Muscle of leg (tissue), 11 donors: Measurements from ENCODE around the gene EBF3. TPM values are rescaled to one million over a fixed set of nuclear protein-coding genes. Genes with fewer than 3 reads are reported as not detected.

ENCODE experiments used
- DNase-seq: peaks from one replicate; pipeline ENCODE4 v3.0.0; 2013
- H3K27ac ChIP-seq: one replicate; pipeline ENCODE4 v1.5.1; 2013; ENCODE audit warnings: mild to moderate bottlenecking, low read length, control low read depth
- H3K27me3 ChIP-seq: one replicate; pipeline ENCODE4 v1.6.1; 2013; ENCODE audit warnings: low read length; ENCODE audit not compliant: control insufficient read depth, insufficient read depth
- H3K36me3 ChIP-seq: one replicate; pipeline ENCODE4 v1.6.1; 2013; ENCODE audit warnings: low read length; ENCODE audit not compliant: control insufficient read depth, insufficient read depth
- H3K4me1 ChIP-seq: one replicate; pipeline ENCODE4 v1.6.1; 2013; ENCODE audit warnings: low read length; ENCODE audit not compliant: control insufficient read depth, insufficient read depth
- H3K4me3 ChIP-seq: one replicate; pipeline ENCODE4 v1.5.1; 2013; ENCODE audit warnings: low read length, control low read depth
- H3K9me3 ChIP-seq: replicated peaks from 2 replicates; pipeline ENCODE4 v1.6.1; 2013; ENCODE audit warnings: low read depth, low read length; ENCODE audit not compliant: control insufficient read depth
- WGBS: methylation state at CpG from one replicate; pipeline ENCODE4 v1.1.5; 2013; ENCODE audit warnings: missing lambda C conversion rate; ENCODE audit not compliant: insufficient coverage; 5-methylcytosine and 5-hydroxymethylcytosine counted together
- polyA plus RNA-seq, 8 donors: library from polyadenylated mRNA; unstranded; fragments of 120-200 nt; gene quantifications; one replicate each; pipeline versions ENCODE4 v1.2.1 to v1.2.3, GENCODE V29; 2013; ENCODE audit warnings: inconsistent platforms in 1 of 8, low replicate concordance in 1 of 8; ENCODE audit not compliant: insufficient read length in 8 of 8, insufficient read depth in 1 of 8
- total RNA-seq: library from RNA; stranded (reverse); fragments of 120-200 nt; gene quantifications from one replicate; pipeline ENCODE4 v1.2.4, GENCODE V29; 2013

The EBF3 gene
- total and polyA plus RNA-seq, 9 donors: 33.6 to 102 (median 75.6) TPM

GRCh38 chr10:129972145-129972965 is 8.3 kb upstream of the EBF3 start:
- H3K4me1 ChIP-seq: peaks cover 38% of the 10 kb centered on the region
- under 1% methylated on average over 69 of the region's 84 CpGs for WGBS
- DNase-seq: peak; percentile 66
- H3K9me3 ChIP-seq: no peaks in the 10 kb centered on the region
- peak overlapping the region; percentile 50 for H3K4me3 ChIP-seq
- H3K36me3 ChIP-seq: no peaks in the 10 kb centered on the region
- peak overlapping the region; percentile 42 for H3K27ac ChIP-seq
- peaks cover 39% of the 10 kb centered on the region for H3K27me3 ChIP-seq

GRCh38 chr10:129971381-129972144 is 7.5 kb upstream of the EBF3 start:
- peak overlapping the region; percentile 59 for H3K27ac ChIP-seq
- H3K4me1 ChIP-seq: peaks cover 42% of the 10 kb centered on the region
- H3K27me3 ChIP-seq: peaks cover 40% of the 10 kb centered on the region
- peak; percentile 91 for DNase-seq
- under 1% methylated on average over 63 of the region's 84 CpGs for WGBS
- H3K4me3 ChIP-seq: peak overlapping the region; percentile 59
- H3K36me3 ChIP-seq: no peaks in the 10 kb centered on the region
- H3K9me3 ChIP-seq: no peaks in the 10 kb centered on the region

- H3K27me3 ChIP-seq: peaks cover 46% of the 10 kb centered on the region
- H3K9me3 ChIP-seq: no peaks in the 10 kb centered on the region
- peak; percentile 87 for DNase-seq
- H3K4me1 ChIP-seq: peaks cover 45% of the 10 kb centered on the region
- WGBS: 0% methylated on average over 23 of the region's 58 CpGs
- no peaks in the 10 kb centered on the region for H3K36me3 ChIP-seq
- peak overlapping the region; percentile 87 for H3K27ac ChIP-seq
- peak overlapping the region; percentile 59 for H3K4me3 ChIP-seq
These were observed 6.6 kb upstream of the EBF3 start for GRCh38 chr10:129970465-129971364.

GRCh38 chr10:129969911-129970464 is 5.9 kb upstream of the EBF3 start:
- H3K9me3 ChIP-seq: no peaks in the 10 kb centered on the region
- peaks cover 48% of the 10 kb centered on the region for H3K4me1 ChIP-seq
- WGBS: no CpG with 5 or more reads among the region's 14 CpGs
- DNase-seq: peak; percentile 54
- H3K36me3 ChIP-seq: no peaks in the 10 kb centered on the region
- H3K27me3 ChIP-seq: peaks cover 50% of the 10 kb centered on the region
- peak overlapping the region; percentile 87 for H3K27ac ChIP-seq
- H3K4me3 ChIP-seq: peak overlapping the region; percentile 59

GRCh38 chr10:129969184-129969910 is 5.3 kb upstream of the EBF3 start:
- H3K4me1 ChIP-seq: peaks cover 51% of the 10 kb centered on the region
- peak; percentile 67 for DNase-seq
- H3K36me3 ChIP-seq: no peaks in the 10 kb centered on the region
- WGBS: 8% methylated on average over 58 of the region's 68 CpGs
- no peaks in the 10 kb centered on the region for H3K9me3 ChIP-seq
- H3K27ac ChIP-seq: peak overlapping the region; percentile 81
- H3K4me3 ChIP-seq: peak overlapping the region; percentile 41
- H3K27me3 ChIP-seq: peaks cover 53% of the 10 kb centered on the region

- DNase-seq: peak; percentile 93
- Histone ChIP-seq H3K27ac (peak overlapping the region; percentile 83), H3K36me3 (no peaks in the 10 kb centered on the region), H3K4me1 (peaks cover 51% of the 10 kb centered on the region), H3K4me3 (peak overlapping the region; percentile 74), H3K9me3 (no peaks in the 10 kb centered on the region), H3K27me3 (peaks cover 53% of the 10 kb centered on the region)
- WGBS: 6% methylated on average over 13 of the region's 15 CpGs
These were observed 4.7 kb upstream of the EBF3 start for GRCh38 chr10:129968853-129969183.

- Histone ChIP-seq H3K9me3 (no peaks in the 10 kb centered on the region), H3K4me3 (peak overlapping the region; percentile 74)
These were observed 4.2 kb upstream of the EBF3 start for GRCh38 chr10:129968020-129968852.

GRCh38 chr10:129967579-129968019 is 3.5 kb upstream of the EBF3 start:
- WGBS: 39% methylated on average over 19 of the region's 28 CpGs
- no peak for DNase-seq
- Histone ChIP-seq H3K4me1 (peaks cover 51% of the 10 kb centered on the region), H3K27ac (peak overlapping the region; percentile 83), H3K36me3 (peaks cover 5% of the 10 kb centered on the region), H3K4me3 (peak overlapping the region; percentile 74), H3K27me3 (peaks cover 48% of the 10 kb centered on the region), H3K9me3 (no peaks in the 10 kb centered on the region)

More at GRCh38 chr10:129968020-129968852, 4.2 kb upstream of the EBF3 start:
- Histone ChIP-seq H3K36me3 (no peaks in the 10 kb centered on the region), H3K27me3 (peaks cover 48% of the 10 kb centered on the region), H3K27ac (peak overlapping the region; percentile 83), H3K4me1 (peaks cover 51% of the 10 kb centered on the region)
- peak; percentile 41 for DNase-seq
- 35% methylated on average over 60 of the region's 62 CpGs for WGBS
